Ammon's horn (tissue), 1 donor: ENCODE data around the gene RASGRF2.

ENCODE experiments used
- DNase-seq: peaks from one replicate; pipeline ENCODE4 v3.0.0-alpha.2; 2016; ENCODE audit warnings: low spot score

RASGRF2 gene

GRCh38 chr5:81169924-81170323 lies 209.8 kb downstream of the RASGRF2 start:
- no peak for DNase-seq

- no peak for DNase-seq
Measured at GRCh38 chr5:81171769-81172168, 211.6 kb downstream of the RASGRF2 start.

GRCh38 chr5:81172710-81173109 lies 212.5 kb downstream of the RASGRF2 start:
- DNase-seq: no peak

GRCh38 chr5:81177061-81177460 lies 216.9 kb downstream of the RASGRF2 start:
- no peak for DNase-seq

GRCh38 chr5:81179959-81180358 lies 219.8 kb downstream of the RASGRF2 start:
- no peak for DNase-seq

GRCh38 chr5:81180780-81181460 lies 220.8 kb downstream of the RASGRF2 start:
- no peak for DNase-seq

- no peak for DNase-seq
Measured at GRCh38 chr5:81181576-81182316, 221.6 kb downstream of the RASGRF2 start.

GRCh38 chr5:81182396-81183390 lies 222.5 kb downstream of the RASGRF2 start:
- no peak for DNase-seq

GRCh38 chr5:81183811-81184748 lies 223.9 kb downstream of the RASGRF2 start:
- no peak for DNase-seq

GRCh38 chr5:81184749-81185110 lies 224.6 kb downstream of the RASGRF2 start:
- DNase-seq: no peak

GRCh38 chr5:81187885-81188284 lies 227.7 kb downstream of the RASGRF2 start:
- DNase-seq: no peak

- no peak for DNase-seq
Measured at GRCh38 chr5:81188962-81189361, 228.8 kb downstream of the RASGRF2 start.

- no peak for DNase-seq
Measured at GRCh38 chr5:81189875-81190498, 229.8 kb downstream of the RASGRF2 start.

GRCh38 chr5:81191726-81192372 lies 231.7 kb downstream of the RASGRF2 start:
- DNase-seq: peak; percentile 36

GRCh38 chr5:81192373-81192750 lies 232.2 kb downstream of the RASGRF2 start:
- DNase-seq: no peak

- DNase-seq: peak; percentile 76
Measured at GRCh38 chr5:81194633-81195334, 234.6 kb downstream of the RASGRF2 start.

GRCh38 chr5:81195335-81195929 lies 235.3 kb downstream of the RASGRF2 start:
- DNase-seq: no peak

- DNase-seq: no peak
Measured at GRCh38 chr5:81202655-81203054, 242.5 kb downstream of the RASGRF2 start.

- no peak for DNase-seq
Measured at GRCh38 chr5:81203729-81204128, 243.6 kb downstream of the RASGRF2 start.
